Smooth muscle cell (in vitro differentiated cells): Measurements from ENCODE around the gene HSPG2. TPM values are rescaled to one million over a fixed set of nuclear protein-coding genes. Genes with fewer than 3 reads are reported as not detected.

Source experiments
- DNase-seq: peaks from one replicate; lab custom pipeline; 2025; ENCODE audit not compliant: unreplicated experiment; lab: John Stamatoyannopoulos, UW
- H2AFZ ChIP-seq: fragments of 200-600 bp; sonication (generic); 2 replicates; pipeline ENCODE4 v1.6.0; 2016; ENCODE audit warnings: antibody characterized with exemption, low read depth, mild to moderate bottlenecking
- H3F3A ChIP-seq: fragments of 200-600 bp; sonication (generic); 2 replicates; pipeline ENCODE4 v1.6.0; 2017; ENCODE audit warnings: antibody characterized with exemption, low read depth
- H3K27ac ChIP-seq: fragments of 200-600 bp; sonication (generic); 2 replicates; pipeline ENCODE4 v1.5.1; 2016; ENCODE audit warnings: low read depth, mild to moderate bottlenecking
- H3K27me3 ChIP-seq: fragments of 200-600 bp; sonication (generic); 2 replicates; pipeline ENCODE4 v1.6.1; 2016; ENCODE audit warnings: low read depth, mild to moderate bottlenecking
- H3K36me3 ChIP-seq: fragments of 200-600 bp; sonication (generic); 2 replicates; pipeline ENCODE4 v1.5.1; 2016; ENCODE audit warnings: low read depth
- H3K4me1 ChIP-seq: fragments of 200-600 bp; sonication (generic); 2 replicates; pipeline ENCODE4 v1.5.1; 2016; ENCODE audit warnings: low read depth
- H3K4me2 ChIP-seq: fragments of 200-600 bp; sonication (generic); 2 replicates; pipeline ENCODE4 v1.6.0; 2016; ENCODE audit warnings: mild to moderate bottlenecking
- H3K4me3 ChIP-seq: fragments of 200-600 bp; sonication (generic); 2 replicates; pipeline ENCODE4 v1.5.1; 2016; ENCODE audit warnings: mild to moderate bottlenecking
- H3K79me2 ChIP-seq: fragments of 200-600 bp; sonication (generic); 2 replicates; pipeline ENCODE4 v1.6.0; 2016; ENCODE audit warnings: low read depth, mild to moderate bottlenecking
- H3K9ac ChIP-seq: fragments of 200-600 bp; sonication (generic); 2 replicates; pipeline ENCODE4 v1.6.0; 2016; ENCODE audit warnings: low read depth
- H3K9me3 ChIP-seq: fragments of 200-600 bp; sonication (generic); replicated peaks from 2 replicates; pipeline ENCODE4 v1.5.1; 2016; ENCODE audit warnings: low read depth
- H4K20me1 ChIP-seq: fragments of 200-600 bp; sonication (generic); 2 replicates; pipeline ENCODE4 v1.6.0; 2016; ENCODE audit warnings: low read depth
- WGBS: methylation state at CpG from one replicate; pipeline ENCODE4 v1.1.7; 2016; ENCODE audit warnings: low lambda C conversion rate; 5-methylcytosine and 5-hydroxymethylcytosine counted together
- polyA plus RNA-seq: library from polyadenylated mRNA; unstranded; fragments of >200 nt; fragmentation: Nextera tagmentation; extraction: Ambion mirVana; gene quantifications from 2 replicates; pipeline ENCODE4 v1.2.1, GENCODE V29; 2016
- total RNA-seq: library from RNA; depleted of rRNA; stranded (reverse); fragments of >200 nt; gene quantifications from 2 replicates; pipeline ENCODE4 v1.2.3, GENCODE V29; 2014
- TF ChIP-seq, protein P1 (sequence below): fragments of 200-600 bp; sonication (generic); IDR thresholded peaks from 2 replicates; pipeline ENCODE4 v1.5.1; 2017; ENCODE audit warnings: borderline replicate concordance, mild to moderate bottlenecking, antibody characterized with exemption; ENCODE audit not compliant: insufficient read depth, poor library complexity, severe bottlenecking

The HSPG2 gene
- total and polyA plus RNA-seq, 2 experiments from 2014 or later: 40.7 to 46.7 TPM

- Histone ChIP-seq H3K27ac (no peak overlapping the region), H2AFZ (no peak overlapping the region), H3K36me3 (no peaks in the 10 kb centered on the region), H3K4me2 (no peak overlapping the region), H3K79me2 (no peaks in the 10 kb centered on the region), H3K4me1 (no peaks in the 10 kb centered on the region), H3K9ac (no peak overlapping the region), H3K4me3 (no peak overlapping the region), H4K20me1 (no peaks in the 10 kb centered on the region), H3K27me3 (no peaks in the 10 kb centered on the region), H3F3A (no peaks in the 10 kb centered on the region), H3K9me3 (no peaks in the 10 kb centered on the region)
- WGBS: 77% methylated on average over 11 of the region's 11 CpGs
- no peak for DNase-seq
- TF ChIP-seq, protein P1, sequence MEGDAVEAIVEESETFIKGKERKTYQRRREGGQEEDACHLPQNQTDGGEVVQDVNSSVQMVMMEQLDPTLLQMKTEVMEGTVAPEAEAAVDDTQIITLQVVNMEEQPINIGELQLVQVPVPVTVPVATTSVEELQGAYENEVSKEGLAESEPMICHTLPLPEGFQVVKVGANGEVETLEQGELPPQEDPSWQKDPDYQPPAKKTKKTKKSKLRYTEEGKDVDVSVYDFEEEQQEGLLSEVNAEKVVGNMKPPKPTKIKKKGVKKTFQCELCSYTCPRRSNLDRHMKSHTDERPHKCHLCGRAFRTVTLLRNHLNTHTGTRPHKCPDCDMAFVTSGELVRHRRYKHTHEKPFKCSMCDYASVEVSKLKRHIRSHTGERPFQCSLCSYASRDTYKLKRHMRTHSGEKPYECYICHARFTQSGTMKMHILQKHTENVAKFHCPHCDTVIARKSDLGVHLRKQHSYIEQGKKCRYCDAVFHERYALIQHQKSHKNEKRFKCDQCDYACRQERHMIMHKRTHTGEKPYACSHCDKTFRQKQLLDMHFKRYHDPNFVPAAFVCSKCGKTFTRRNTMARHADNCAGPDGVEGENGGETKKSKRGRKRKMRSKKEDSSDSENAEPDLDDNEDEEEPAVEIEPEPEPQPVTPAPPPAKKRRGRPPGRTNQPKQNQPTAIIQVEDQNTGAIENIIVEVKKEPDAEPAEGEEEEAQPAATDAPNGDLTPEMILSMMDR: peak; percentile 3
These were observed 71.0 kb downstream of the HSPG2 start for GRCh38 chr1:21865943-21866706.

DNA sequence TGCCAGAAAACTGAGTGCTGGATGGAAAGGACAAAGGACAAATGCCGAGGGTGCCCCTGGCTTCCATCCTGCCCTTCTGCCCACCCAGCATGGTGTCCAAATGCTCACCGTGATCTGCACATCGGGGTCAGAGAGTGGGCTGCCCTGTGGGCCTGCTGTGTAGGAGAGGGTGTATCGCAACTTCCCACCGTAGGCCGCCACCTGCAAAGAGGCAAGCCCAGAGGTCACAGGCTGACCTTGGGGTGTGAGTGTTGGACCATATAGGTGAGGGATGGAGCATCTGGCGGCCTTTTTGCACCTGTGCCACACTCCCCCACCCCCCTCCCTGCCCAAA, 71.5 kb downstream of the HSPG2 start:
- H3K4me2 ChIP-seq: no peak overlapping the region
- no peaks in the 10 kb centered on the region for H3K79me2 ChIP-seq
- no peak overlapping the region for H3K4me3 ChIP-seq
- no peak overlapping the region for H2AFZ ChIP-seq
- TF ChIP-seq, protein P1: no peak
- H3K36me3 ChIP-seq: peaks cover 5% of the 10 kb centered on the region
- WGBS: 94% methylated on average over 7 of the region's 7 CpGs
- no peaks in the 10 kb centered on the region for H3K27me3 ChIP-seq
- no peaks in the 10 kb centered on the region for H3K9me3 ChIP-seq
- no peak overlapping the region for H3K9ac ChIP-seq
- H4K20me1 ChIP-seq: no peaks in the 10 kb centered on the region
- DNase-seq: no peak
- no peaks in the 10 kb centered on the region for H3K4me1 ChIP-seq
- no peak overlapping the region for H3K27ac ChIP-seq
- no peaks in the 10 kb centered on the region for H3F3A ChIP-seq

- no peak overlapping the region for H3K4me3 ChIP-seq
- WGBS: 99% methylated on average over 15 of the region's 27 CpGs
- H3K36me3 ChIP-seq: peaks cover 10% of the 10 kb centered on the region
- no peaks in the 10 kb centered on the region for H3F3A ChIP-seq
- TF ChIP-seq, protein P1: no peak
- H3K4me2 ChIP-seq: no peak overlapping the region
- no peak overlapping the region for H3K27ac ChIP-seq
- H3K79me2 ChIP-seq: no peaks in the 10 kb centered on the region
- H2AFZ ChIP-seq: no peak overlapping the region
- H3K4me1 ChIP-seq: no peaks in the 10 kb centered on the region
- no peaks in the 10 kb centered on the region for H4K20me1 ChIP-seq
- DNase-seq: no peak
- no peaks in the 10 kb centered on the region for H3K27me3 ChIP-seq
- no peak overlapping the region for H3K9ac ChIP-seq
- H3K9me3 ChIP-seq: no peaks in the 10 kb centered on the region
These were observed 72.4 kb downstream of the HSPG2 start for GRCh38 chr1:21864730-21865129.

DNA sequence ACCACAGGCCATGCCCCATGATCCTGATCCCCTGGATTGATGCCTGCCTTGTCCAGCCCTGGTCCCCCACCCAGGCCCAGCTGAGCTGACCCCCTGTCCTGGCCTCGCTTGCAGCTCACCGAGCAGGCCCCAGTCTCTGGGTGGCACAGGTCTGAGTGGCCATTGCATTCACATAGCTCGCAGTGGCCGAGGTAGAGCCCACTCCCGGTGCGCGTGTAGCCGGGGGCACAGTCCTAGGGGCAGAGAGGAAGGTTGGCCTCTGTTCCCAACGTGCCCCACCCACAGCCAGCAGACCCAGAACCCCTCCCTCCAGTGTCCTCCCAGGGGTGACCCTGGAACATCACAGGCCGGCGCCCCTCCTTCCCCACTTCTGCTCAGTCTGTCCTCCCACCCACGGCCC, 73.1 kb downstream of the HSPG2 start:
- WGBS: 98% methylated on average over 12 of the region's 12 CpGs
- Histone ChIP-seq H4K20me1 (no peaks in the 10 kb centered on the region), H3F3A (no peaks in the 10 kb centered on the region), H3K4me2 (no peak overlapping the region), H3K4me1 (no peaks in the 10 kb centered on the region), H3K79me2 (no peaks in the 10 kb centered on the region), H3K27me3 (no peaks in the 10 kb centered on the region), H3K9ac (no peak overlapping the region), H3K36me3 (peaks cover 10% of the 10 kb centered on the region), H2AFZ (no peak overlapping the region), H3K4me3 (no peak overlapping the region), H3K9me3 (no peaks in the 10 kb centered on the region), H3K27ac (no peak overlapping the region)
- TF ChIP-seq, protein P1: no peak
- DNase-seq: no peak
